GM12865 (cell line): ENCODE measurements around the gene CLECL1.

Experiments
- DNase-seq: peaks from one replicate; pipeline ENCODE4 v3.0.0; 2010; ENCODE audit warnings: low read depth
- H3K4me3 ChIP-seq: 2 replicates; pipeline ENCODE4 v1.5.1; 2011; ENCODE audit warnings: mild to moderate bottlenecking, low read depth, low read length, control low read depth
- TF ChIP-seq, protein P1 (sequence below): IDR thresholded peaks from 2 replicates; pipeline ENCODE4 v1.5.1; 2011; ENCODE audit warnings: low read length, control low read depth, low read depth, inconsistent platforms; ENCODE audit not compliant: insufficient read depth; ENCODE audit errors: missing control alignments

Gene CLECL1

GRCh38 chr12:9761419-9761781, 28.5 kb upstream of the CLECL1 start:
- DNase-seq, result peak; percentile 46
- H3K4me3 ChIP-seq, result peak overlapping the region; percentile 65; the same call in 1 of the 2 replicates
- TF ChIP-seq, protein P1, sequence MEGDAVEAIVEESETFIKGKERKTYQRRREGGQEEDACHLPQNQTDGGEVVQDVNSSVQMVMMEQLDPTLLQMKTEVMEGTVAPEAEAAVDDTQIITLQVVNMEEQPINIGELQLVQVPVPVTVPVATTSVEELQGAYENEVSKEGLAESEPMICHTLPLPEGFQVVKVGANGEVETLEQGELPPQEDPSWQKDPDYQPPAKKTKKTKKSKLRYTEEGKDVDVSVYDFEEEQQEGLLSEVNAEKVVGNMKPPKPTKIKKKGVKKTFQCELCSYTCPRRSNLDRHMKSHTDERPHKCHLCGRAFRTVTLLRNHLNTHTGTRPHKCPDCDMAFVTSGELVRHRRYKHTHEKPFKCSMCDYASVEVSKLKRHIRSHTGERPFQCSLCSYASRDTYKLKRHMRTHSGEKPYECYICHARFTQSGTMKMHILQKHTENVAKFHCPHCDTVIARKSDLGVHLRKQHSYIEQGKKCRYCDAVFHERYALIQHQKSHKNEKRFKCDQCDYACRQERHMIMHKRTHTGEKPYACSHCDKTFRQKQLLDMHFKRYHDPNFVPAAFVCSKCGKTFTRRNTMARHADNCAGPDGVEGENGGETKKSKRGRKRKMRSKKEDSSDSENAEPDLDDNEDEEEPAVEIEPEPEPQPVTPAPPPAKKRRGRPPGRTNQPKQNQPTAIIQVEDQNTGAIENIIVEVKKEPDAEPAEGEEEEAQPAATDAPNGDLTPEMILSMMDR, result no peak

GRCh38 chr12:9760699-9761418, 28.0 kb upstream of the CLECL1 start, which contains the start of gene CD69:
Gene CD69 (minus strand): TSS chr12:9760901. CDS start chr12:9760820, 81 bp downstream.
- TF ChIP-seq, protein P1, result no peak
- peak; percentile 91 for DNase-seq
- H3K4me3 ChIP-seq, result peak within 1 kb of the TSS; percentile 65

- H3K4me3 ChIP-seq, result peak overlapping the region; percentile 65
- no peak for DNase-seq
- TF ChIP-seq, protein P1, result no peak
These were observed 27.2 kb upstream of the CLECL1 start for GRCh38 chr12:9760120-9760519.

GRCh38 chr12:9759694-9760093, 26.8 kb upstream of the CLECL1 start:
- peak overlapping the region; percentile 65 for H3K4me3 ChIP-seq
- TF ChIP-seq, protein P1, result no peak
- no peak for DNase-seq

GRCh38 chr12:9758119-9758518, 25.2 kb upstream of the CLECL1 start:
- DNase-seq, result no peak
- peak overlapping the region; percentile 65 for H3K4me3 ChIP-seq
- TF ChIP-seq, protein P1, result no peak

DNA sequence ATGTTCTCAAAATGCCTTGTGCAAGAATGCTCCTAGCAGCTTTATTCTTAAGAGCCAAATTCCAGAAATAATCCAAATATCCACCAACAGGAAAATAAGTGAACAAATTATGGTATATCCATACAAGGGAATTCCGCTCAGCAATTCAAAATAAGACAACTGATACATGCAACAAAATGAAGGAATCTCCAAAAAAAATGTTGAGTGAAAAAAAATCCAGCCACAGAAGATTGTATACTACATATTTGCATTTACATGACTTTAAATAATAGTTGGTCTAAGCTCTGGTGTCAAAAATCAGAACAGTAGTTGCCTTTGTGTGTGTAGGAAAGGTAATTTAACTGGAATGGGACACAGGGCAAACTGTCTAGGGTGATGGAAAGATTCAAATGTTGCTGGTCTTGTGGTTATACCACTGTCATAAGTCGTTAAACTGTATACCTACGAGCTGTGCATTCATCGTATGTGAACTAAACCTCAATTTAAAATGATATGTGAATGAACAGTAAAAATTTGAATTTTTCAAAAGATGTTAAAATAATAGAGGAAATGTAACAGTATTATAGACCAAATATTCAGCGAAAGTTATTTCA, 24.6 kb upstream of the CLECL1 start:
- DNase-seq, result no peak
- TF ChIP-seq, protein P1, result no peak

GRCh38 chr12:9756706-9757105, 23.8 kb upstream of the CLECL1 start:
- no peak overlapping the region for H3K4me3 ChIP-seq
- no peak for DNase-seq
- TF ChIP-seq, protein P1, result no peak

More for the DNA sequence above, 24.6 kb upstream of the CLECL1 start:
- H3K4me3 ChIP-seq, result peak overlapping the region; percentile 65
